Astrocyte (in vitro differentiated cells and primary cell): ENCODE results near the gene FRMD6.
"Not testable (repeated sequence)": the region's sequence is repeated elsewhere in the genome, so short reads cannot be mapped to it uniquely, and the experiment has no call there.

ENCODE experiments used
- EZH2 ChIP-seq: IDR thresholded peaks from 2 replicates; pipeline ENCODE4 v1.6.1; 2012; ENCODE audit warnings: mild to moderate bottlenecking, low read length, inconsistent platforms; ENCODE audit not compliant: insufficient read depth
- TF ChIP-seq, protein P1 (sequence below): IDR thresholded peaks from 2 replicates; pipeline ENCODE4 v1.5.1; 2011; ENCODE audit warnings: low read depth, mild to moderate bottlenecking, inconsistent platforms, low read length, moderate library complexity; ENCODE audit not compliant: insufficient read depth

GRCh38 chr14:51746823-51747222 is 95.1 kb downstream of the FRMD6 start:
- TF ChIP-seq, protein P1, sequence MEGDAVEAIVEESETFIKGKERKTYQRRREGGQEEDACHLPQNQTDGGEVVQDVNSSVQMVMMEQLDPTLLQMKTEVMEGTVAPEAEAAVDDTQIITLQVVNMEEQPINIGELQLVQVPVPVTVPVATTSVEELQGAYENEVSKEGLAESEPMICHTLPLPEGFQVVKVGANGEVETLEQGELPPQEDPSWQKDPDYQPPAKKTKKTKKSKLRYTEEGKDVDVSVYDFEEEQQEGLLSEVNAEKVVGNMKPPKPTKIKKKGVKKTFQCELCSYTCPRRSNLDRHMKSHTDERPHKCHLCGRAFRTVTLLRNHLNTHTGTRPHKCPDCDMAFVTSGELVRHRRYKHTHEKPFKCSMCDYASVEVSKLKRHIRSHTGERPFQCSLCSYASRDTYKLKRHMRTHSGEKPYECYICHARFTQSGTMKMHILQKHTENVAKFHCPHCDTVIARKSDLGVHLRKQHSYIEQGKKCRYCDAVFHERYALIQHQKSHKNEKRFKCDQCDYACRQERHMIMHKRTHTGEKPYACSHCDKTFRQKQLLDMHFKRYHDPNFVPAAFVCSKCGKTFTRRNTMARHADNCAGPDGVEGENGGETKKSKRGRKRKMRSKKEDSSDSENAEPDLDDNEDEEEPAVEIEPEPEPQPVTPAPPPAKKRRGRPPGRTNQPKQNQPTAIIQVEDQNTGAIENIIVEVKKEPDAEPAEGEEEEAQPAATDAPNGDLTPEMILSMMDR, result not testable (repeated sequence)
- TF ChIP-seq EZH2, result not testable (repeated sequence)
